Fibroblast of skin of back (primary cell): Measurements from ENCODE around the gene LCE6A. TPM values are rescaled to one million over a fixed set of nuclear protein-coding genes. Genes with fewer than 3 reads are reported as not detected.

ENCODE experiments used
- DNase-seq: peaks from one replicate; pipeline ENCODE4 v3.0.0-alpha.2; 2013
- polyA plus RNA-seq, 2 experiments: library from polyadenylated mRNA; unstranded; fragments of 120-200 nt; gene quantifications; one replicate each; pipeline ENCODE4 v1.2.1, GENCODE V29; 2013; ENCODE audit not compliant: insufficient read length in 2 of 2

Gene LCE6A, protein sequence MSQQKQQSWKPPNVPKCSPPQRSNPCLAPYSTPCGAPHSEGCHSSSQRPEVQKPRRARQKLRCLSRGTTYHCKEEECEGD
- not detected for polyA plus RNA-seq (2013, experiment 1 of 2; ENCODE audit: insufficient read length)
- not detected for polyA plus RNA-seq (2013, experiment 2 of 2; ENCODE audit: insufficient read length)

DNA sequence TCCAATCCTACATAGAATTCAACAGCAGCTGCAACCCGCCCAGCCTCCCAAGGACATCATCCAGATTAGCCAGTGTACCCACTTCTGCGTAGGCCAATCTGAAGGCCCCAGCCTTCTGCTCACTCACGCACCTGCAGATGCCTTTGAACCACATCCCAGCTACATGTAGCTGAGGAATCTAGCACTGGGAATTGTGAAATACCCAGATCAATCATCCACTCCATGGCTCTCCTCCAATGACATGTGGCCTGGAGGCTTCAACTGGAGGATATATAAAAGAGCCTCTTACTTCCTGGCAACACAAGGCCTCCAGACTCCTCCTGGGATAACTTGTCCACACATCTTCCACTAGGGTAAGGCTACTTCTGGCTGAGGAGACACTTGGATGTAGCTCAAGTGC lies at the start of gene LCE6A:
LCE6A (plus strand) TSS at position 301 of the 400 bp plus-strand sequence. CDS start 665 bp downstream, outside the sequence.
- DNase-seq = no peak

DNA sequence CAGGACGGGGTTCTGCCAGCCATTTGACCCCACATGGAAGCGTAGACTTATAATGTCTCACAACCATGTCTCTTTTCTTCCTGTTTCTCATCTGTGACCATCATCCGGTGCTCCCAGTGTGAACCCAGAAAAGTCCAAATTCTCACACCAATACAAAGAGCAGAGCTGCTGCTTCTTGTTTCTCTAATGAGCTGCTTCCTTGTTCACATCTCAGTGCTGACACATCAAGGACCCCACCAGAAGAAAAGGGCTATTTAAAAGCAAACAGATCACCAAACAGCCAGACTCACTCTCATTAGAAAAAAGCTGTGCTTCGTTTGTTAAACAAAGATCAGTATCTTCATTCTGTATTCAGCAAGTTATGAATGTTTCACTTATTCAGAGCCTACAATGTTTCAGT lies 47.0 kb upstream of the LCE6A start:
- DNase-seq = no peak

DNA sequence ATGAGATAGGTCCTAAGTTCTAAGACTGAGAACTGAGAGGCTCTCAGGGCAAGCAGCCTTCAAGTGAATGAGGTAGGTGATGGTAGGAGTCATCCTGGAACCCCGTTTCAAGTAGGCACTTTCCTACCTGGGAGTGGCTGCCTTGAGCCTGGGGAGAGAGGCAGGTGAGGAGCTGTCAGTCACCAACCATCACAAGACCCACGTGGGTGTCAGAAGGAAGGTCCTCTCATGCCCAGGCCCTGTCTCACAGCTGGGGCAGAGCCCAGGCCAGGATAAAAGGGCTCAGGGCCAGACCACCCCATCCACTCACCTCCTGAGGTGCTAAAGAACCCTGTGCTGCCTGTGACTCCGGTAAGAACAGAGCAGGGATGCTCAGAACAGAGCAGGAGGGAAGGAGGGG lies 46.2 kb upstream of the LCE6A start, which contains the start of gene LCE1D:
LCE1D (plus strand) TSS at position 301 of the 400 bp plus-strand sequence. CDS start 1,074 bp downstream, outside the sequence.
- DNase-seq = no peak

DNA sequence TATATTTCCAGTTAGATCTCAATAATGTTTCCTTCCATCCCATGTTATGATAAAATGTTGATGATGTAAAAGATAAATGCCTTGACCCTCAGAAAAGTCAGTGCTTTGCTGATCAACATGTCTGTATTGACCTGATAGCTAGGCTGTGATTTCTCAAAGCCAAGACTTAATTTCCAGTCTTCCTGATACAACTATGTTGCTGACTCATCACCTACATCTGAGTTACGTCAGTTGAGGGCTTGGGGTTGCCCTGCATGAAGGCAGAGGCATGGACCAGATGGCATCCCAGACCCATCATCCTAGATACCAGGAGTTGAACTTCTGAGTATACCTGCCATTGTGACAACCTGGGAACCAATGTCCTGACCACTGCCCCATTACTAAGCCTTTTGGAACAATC lies 41.3 kb upstream of the LCE6A start:
- no peak for DNase-seq

DNA sequence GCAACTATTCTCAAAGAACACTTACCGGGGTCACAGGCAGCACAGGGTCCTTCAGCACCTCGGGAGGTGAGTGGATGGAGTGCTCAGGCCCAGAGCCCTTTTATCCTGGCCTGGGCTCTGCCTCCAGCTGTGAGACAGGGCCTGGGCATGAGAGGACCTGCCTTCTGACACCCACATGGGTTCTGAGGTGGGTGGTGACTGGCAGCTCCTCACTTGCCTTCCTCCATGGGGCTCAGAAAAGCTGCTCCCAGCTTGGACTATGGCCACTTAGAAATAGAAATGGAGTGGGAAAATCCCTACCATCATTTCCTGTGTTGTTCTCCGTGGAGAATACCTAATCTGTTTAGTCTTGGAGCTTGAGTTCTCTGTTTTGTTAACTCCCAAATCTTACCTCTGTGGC lies 36.1 kb upstream of the LCE6A start, which contains the start of gene LCE1C:
LCE1C (minus strand) TSS at position 76 of the 400 bp plus-strand sequence. CDS start 1,173 bp downstream, outside the sequence.
- DNase-seq = no peak

DNA sequence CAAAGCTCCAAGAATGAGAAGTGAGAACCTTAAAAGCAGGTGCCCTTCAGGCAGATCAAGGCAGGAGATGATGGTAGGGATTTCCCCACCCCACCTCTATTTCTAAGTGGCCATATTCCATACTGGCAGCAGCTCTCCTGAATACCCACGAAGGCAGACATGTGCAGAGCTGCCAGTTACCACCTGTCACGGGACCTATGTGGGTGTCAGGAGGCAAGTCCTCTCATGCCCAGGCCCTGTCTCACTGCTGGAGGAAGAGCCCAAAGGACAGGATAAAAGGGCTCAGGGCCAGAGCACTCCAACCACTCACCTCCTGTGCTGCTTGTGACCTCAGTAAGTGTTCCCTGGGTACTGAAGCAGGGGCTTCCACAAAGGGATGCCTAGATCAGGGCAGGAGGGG lies 31.6 kb upstream of the LCE6A start:
- DNase-seq = no peak

DNA sequence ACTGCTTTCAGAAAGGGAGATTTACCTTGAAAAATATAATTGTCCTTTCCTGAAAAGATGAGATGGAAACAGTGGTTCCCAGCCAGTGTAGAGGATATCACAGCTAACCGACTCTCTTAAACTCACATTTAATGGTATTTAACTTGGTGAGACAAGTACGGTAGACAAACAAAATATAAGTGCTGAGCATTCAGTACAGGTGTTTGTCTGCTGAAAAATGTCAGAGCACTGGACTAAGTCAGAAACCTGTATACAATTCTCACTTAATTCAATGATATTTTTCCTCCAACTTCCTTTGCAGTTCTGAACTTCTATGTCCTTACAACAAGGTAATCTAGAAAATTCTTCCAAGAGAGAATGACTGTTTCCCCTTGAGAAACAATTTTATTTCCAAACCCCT lies 31.0 kb upstream of the LCE6A start, which contains the start of gene LCE1B:
LCE1B (plus strand) TSS at position 301 of the 400 bp plus-strand sequence. CDS start 476 bp downstream, outside the sequence.
- DNase-seq = no peak

DNA sequence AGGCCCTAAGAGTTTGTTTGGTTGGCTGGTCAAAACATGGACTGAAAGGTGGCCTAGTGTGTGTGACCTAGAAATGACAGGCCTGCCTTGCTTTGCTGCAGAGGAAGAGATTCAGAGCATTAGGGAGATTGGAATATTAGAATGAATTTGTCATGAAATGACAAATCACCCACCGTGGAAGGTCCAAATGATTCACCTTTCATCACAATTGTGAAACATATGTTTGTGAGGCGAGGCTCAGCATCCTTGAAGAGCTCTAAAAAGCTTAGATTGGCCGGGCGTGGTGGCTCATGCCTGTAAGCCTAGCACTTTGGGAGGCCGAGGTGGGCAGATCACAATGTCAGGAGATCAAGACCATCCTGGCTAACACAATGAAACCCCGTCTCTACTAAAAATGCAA lies 25.3 kb upstream of the LCE6A start:
- no peak for DNase-seq

DNA sequence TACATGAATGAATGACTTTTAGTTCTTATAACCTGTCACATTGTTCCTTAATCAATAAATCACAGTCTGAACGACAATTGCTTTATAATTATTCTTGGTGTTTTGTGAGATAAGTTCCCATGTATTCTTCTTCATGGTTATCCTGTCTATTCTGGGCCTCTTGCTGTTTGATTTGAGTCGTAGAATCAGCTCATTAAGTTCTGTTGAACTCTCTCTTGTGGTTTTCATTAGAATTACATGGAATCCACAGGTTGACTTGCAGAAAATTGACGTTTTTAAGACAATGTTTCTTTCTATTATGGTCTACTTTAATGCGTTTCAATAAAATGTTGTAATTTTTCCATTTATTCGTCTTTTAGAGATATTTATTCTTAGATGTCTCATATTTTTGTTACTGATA lies 19.4 kb upstream of the LCE6A start:
- no peak for DNase-seq

DNA sequence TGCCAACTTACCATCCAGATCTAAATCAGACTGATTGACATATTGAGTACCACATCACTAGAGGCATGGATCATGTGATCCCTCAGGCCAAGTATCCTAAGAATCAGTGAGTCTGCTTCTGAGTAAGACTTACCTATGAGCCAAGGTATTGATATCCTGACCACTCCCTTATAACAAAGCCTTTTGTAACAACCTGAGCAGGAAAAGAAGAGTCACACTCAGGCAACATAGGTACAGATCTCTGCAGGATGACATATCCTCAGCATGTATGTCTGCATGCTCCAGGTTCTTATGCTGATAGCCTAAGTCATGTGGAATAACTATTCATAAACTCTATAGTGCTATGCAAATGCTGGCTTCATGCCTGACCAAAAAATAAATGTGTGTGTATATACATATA lies 17.7 kb upstream of the LCE6A start:
- DNase-seq = no peak

DNA sequence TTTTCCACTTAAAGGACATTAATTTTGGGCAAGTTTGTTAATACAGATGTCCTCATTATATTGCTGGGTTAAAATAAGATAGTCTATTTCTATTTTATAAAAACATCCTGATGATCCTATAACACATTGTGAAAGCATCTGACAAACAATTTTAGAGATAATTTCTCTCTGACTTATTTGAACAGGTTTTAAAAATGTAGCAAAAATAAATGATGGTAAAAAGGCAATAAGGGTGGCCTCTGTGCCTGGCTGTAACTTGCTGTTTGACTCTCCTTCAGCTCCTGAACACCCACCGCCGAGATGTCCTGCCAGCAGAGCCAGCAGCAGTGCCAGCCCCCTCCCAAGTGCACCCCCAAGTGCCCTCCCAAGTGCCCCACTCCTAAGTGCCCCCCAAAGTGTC lies 15.5 kb upstream of the LCE6A start, which contains the start of gene LCE1A:
LCE1A (plus strand) TSS at position 301 of the 400 bp plus-strand sequence; CDS start at position 301, 0 bp downstream.
- DNase-seq = no peak

DNA sequence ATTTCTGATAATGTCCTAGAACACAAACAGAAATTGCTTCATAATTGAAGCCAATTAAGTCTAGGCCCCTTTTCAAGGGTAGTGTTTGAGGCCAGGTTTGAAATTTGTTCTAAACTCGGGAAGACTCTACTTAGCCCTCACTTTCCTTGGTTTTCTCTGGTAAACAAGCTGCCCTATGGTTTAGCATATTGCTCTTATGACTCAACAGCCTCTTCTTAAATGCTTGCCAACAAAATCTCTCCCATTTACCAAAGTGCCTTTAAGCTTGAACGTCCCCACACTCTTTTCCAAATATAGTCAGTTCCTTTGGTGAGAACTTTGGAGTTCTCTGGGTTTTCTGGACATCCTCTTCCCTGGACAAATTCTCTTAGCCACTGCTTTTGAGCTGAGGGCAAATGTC lies 5.8 kb upstream of the LCE6A start:
- no peak for DNase-seq

DNA sequence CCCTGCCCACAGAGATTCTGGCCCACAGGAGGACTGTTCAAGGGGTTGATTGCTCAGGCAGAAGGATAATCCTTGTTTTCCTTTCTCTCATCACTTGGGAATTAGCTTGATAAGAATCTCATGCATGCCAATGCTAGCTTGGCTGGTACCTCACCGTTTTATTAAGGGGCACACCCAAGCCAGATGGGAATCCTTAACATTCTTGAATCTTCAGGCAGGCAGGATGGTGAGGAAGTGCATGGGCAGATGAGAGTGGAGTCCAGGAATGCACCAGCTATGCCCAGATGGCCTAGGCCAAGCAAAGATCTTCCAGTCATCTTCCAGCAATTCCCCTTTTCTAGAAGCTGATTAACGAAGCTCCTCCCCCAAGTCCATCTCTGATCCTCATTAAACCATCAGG lies 13.0 kb downstream of the LCE6A start:
- no peak for DNase-seq

DNA sequence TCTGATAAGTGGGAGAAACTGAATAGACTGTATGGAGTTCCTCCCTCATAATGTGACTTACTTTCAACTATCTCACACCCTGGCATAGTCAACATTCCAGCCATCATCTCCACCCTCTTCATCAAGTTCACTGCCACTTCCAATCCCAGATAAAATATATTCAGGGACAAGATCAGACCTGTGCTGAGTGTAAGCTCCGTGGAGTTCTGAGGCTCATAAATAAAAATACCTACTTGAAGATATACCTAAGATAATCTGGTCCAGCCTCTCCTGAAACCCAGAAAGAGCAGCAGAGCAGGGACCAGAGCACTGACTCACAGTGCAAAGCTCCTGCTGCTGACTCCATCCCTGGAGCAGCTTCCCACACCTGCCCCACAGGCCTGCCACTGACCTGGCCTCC lies 15.4 kb downstream of the LCE6A start:
- DNase-seq = no peak

DNA sequence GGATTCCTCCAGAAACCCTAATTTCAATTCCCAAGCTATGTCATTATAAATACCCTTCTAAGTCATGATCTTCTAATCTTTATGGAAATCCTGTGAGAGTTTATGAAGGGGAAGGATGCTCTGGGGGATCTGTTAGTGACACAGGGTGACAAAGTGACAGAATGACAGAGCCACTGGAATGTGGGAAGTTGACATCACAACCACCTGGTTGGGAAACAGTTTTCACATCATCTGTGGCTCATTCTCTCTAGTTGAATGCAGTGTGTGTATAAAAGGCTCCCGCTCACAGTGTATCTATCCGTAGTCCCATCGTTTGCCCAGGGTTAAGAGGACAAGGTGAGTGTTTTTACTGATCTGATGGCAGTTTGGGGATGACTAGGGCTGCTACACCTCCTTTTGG lies 17.0 kb downstream of the LCE6A start, which contains the start of gene LCE7A:
LCE7A (plus strand) TSS at position 301 of the 400 bp plus-strand sequence. CDS start 702 bp downstream, outside the sequence.
- DNase-seq = no peak

DNA sequence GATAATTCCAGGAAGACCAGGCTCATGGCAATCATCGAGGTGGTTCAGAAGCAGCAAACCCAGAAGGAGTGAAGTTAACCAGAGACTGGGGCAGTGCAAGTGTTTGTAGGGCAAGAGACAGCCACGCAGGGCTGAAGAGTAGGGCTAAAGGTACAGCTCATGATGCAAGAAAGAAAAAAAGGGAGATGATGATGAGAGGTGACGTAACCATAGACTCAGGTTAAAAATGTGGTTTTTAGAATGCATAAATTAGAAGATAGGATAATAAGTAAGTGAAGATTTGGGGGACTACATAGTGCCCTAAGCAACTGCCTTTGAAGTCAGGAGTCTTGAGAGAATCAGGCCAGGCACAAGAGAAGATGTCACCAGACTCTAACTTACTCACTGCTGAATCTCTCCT lies 17.5 kb downstream of the LCE6A start:
- no peak for DNase-seq

DNA sequence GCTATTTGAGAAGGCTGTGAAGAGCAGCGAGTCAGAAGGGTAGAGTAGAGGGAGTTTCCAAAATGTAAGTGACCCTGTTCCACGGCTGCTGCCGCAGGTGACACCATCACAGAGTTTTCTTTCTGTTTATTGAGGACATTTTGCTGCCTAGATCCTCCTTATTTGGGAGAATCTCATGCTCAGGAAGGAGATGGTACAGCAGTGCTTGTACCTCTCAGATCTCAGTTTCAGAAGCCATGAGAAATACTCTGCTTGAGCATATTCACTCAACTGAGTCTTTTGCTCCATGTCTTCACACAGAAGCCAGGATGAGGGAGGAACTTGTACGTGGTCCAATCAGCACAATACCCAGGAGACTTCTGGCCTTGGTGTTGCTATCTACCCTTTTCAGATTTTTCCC lies 18.7 kb downstream of the LCE6A start:
- DNase-seq = no peak

DNA sequence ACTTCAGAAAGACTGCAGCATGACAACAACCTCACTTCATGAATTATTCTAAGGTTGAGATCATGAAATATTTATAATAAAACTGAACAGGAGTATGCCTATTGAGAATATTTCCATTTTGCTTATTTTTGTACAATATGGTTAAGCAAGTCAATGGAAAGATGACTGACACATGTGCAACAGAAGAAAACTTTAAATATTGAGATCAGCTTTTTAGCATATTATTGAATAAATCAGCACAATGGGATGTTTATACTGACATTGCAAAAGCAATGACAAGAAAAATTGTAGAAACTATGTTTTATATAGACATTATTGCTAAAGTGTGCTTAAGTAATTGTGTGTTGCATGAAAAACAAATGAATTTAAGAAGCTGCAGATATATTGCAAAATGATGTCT lies 21.8 kb downstream of the LCE6A start:
- DNase-seq = no peak

DNA sequence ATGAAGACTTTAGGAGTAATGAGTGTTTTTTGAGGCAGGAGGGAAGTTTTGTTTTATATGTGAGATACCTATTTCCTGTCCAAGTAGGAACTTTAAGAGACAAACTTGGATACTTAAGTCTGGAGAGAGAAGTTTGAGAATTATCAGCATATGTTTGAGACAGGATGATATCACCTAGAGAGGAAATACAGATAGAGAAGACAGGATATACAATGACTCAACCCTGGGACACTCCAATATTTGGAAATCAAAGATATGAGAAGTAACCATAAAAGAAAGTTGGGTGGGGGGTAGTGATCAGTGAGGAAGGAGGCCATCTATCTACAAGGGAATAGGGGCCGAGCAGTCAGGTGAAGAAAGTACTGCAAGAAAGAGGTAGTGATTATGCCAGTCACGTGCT lies 23.7 kb downstream of the LCE6A start:
- DNase-seq = no peak

DNA sequence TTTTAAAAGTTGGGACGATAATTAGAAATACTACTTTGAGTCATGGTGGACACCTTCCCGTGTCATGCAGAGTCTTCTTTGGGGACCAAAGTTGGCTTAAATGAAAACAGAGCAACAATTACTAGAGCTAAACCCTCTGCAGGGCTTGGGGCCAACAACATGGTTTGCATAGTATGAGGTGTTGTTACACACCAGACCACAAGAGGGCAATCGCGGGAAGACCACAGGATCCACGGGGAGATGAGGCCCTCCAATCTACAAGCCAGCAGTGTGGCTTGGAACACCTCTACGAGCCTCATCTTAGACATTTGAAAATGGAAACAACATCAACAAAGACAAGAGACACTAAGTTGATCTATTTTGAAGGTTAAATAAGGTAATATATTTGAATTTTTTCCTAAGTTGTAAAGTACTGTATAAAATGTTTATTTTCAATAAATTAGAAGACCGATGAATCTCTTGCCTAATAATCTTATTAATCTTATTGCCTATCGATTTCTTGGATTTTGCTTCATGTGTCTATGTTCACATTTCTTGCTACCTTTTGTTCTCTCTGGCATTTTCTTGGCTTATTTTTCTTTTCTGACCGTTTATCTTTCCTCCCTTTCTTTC lies 27.3 kb downstream of the LCE6A start:
- peak; percentile 65 for DNase-seq

DNA sequence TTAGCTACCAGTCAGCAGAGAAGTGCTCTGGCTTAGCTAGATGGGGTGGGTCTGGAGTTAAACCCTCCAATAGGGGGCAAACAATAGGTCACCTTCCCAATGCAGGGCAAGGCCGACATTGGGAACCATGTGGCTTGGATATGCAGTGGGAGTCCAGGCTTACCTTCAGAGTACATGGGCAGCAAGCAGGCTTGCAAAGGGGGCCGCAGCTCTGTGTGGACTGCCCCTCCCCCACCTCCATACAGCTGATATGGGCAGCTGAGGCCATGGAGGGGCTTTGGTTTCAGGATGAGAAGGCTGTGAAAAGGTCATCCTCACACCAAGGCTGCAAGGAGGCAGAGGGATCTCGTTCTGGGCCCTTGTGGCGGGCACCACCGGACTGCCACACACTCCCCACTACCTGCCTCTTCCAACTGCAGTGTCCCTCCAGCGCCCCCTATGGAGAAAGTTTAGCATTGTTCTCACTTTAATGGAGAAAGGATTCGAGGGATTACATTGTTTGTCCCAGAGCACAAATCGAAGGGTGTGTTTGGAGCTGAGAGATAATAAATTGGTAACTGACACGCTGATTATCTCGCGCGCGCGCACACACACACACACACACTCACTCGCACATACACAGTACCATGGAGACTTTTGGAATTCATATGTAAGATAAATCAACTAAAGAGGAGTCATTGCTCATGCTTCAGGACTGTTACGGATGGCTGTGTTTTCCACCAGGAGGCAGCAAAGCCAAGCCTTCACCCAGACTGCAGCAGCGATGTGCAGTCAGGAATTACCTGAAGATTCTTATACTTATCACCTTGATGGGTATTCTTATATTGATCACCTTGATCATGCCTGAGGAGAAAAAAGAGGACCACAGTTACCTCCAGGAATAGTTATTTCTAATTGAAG lies 28.4 kb downstream of the LCE6A start:
- no peak for DNase-seq

DNA sequence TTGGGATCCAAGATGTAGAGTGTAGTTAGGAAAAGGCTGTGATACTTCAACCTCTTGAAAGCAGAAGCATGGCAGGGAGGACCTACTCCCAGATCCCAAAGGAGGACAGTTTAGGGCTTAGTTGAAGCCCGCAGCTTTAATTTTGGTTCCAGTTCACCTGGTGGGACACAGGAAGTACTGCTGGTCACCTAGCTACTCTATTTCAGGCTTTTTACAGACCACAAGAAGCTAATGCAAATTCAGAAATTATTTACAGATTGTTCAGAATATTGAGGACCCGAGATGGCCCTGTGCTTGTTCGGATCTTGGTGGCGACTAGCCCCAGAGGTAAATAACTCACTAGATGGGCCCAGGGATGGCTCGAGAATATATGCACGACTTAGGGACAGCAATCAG lies 29.1 kb downstream of the LCE6A start:
- DNase-seq = no peak

DNA sequence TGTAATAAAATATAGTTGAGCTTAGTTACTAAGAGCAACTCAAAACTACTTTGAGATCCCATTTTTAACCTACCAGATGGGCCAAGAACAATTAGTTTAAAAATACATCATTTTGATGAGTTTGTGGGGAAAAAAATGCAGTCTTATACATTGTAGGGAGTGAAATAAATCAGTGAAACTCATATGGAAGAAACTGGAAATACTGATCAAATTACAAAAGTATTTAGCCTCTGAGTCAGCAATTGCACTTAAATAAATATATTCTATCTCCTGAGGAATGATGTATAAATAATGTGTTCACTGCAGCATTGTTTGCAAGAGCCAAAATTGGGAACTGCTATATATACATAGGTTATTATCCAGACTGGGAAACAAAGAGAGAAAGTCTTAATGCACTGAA lies 30.8 kb downstream of the LCE6A start:
- peak; percentile 46 for DNase-seq
